AG10803 (cell line): ENCODE measurements around the gene OR52J3.
A peak's percentile ranks its signal among the peaks of the same experiment; 100 is the strongest.

ENCODE experiments used
- DNase-seq: peaks from one replicate; pipeline ENCODE4 v3.0.0; 2010; ENCODE audit warnings: low read depth
- H3K4me3 ChIP-seq: 2 replicates; pipeline ENCODE4 v1.5.1; 2011; ENCODE audit warnings: mild to moderate bottlenecking, low read length, control low read depth
- CTCF ChIP-seq: conservative IDR thresholded peaks from 2 replicates; pipeline ENCODE4 v1.5.1; 2011; ENCODE audit warnings: mild to moderate bottlenecking, low read length, control low read depth, inconsistent platforms

Gene OR52J3

GRCh38 chr11:5046226-5046625 is at the start of gene OR52J3:
Gene OR52J3, plus strand, starts transcription at chr11:5046526. Its CDS starts 0 bp downstream, at chr11:5046526.
- no peak within 1 kb of the TSS for H3K4me3 ChIP-seq
- no peak for TF ChIP-seq CTCF
- DNase-seq: no peak

- H3K4me3 ChIP-seq: no peak overlapping the region
- peak; percentile 59 for DNase-seq
- peak; percentile 69 for TF ChIP-seq CTCF
Observed at GRCh38 chr11:5004424-5005274, 41.7 kb upstream of the OR52J3 start.

- H3K4me3 ChIP-seq: no peak overlapping the region
- peak; percentile 0 for DNase-seq
- TF ChIP-seq CTCF: no peak
Observed at GRCh38 chr11:5007561-5007960, 38.8 kb upstream of the OR52J3 start.

GRCh38 chr11:5011254-5011653 is 35.1 kb upstream of the OR52J3 start:
- no peak for DNase-seq
- H3K4me3 ChIP-seq: no peak overlapping the region
- TF ChIP-seq CTCF: no peak

- DNase-seq: no peak
- no peak overlapping the region for H3K4me3 ChIP-seq
- TF ChIP-seq CTCF: no peak
Observed at GRCh38 chr11:5013012-5013411, 33.3 kb upstream of the OR52J3 start.

- no peak for DNase-seq
- no peak for TF ChIP-seq CTCF
- no peak overlapping the region for H3K4me3 ChIP-seq
Observed at GRCh38 chr11:5021996-5022395, 24.3 kb upstream of the OR52J3 start.

GRCh38 chr11:5036669-5037068 is 9.7 kb upstream of the OR52J3 start:
- TF ChIP-seq CTCF: no peak

More at GRCh38 chr11:5036669-5037068, 9.7 kb upstream of the OR52J3 start:
- no peak overlapping the region for H3K4me3 ChIP-seq
- no peak for DNase-seq
